DMS114 treated with DMSO at 0.1 percent for 48 hours (cell line): ENCODE measurements around the gene OLFML2A.

ENCODE experiments used
- DNase-seq: peaks from one replicate; lab custom pipeline; 2025; ENCODE audit not compliant: unreplicated experiment; lab: John Stamatoyannopoulos, UW

OLFML2A gene

GRCh38 chr9:124852121-124852828, 75.3 kb downstream of the OLFML2A start:
- no peak for DNase-seq

- DNase-seq: peak; percentile 50
Measured at GRCh38 chr9:124852829-124853531, 76.0 kb downstream of the OLFML2A start, which contains the start of gene WDR38. Gene WDR38, plus strand, starts transcription at chr9:124853460. Its CDS starts 72 bp downstream, at chr9:124853532.

GRCh38 chr9:124853605-124854143, 76.7 kb downstream of the OLFML2A start:
- DNase-seq: no peak

- DNase-seq: no peak
Measured at GRCh38 chr9:124854161-124854560, 77.2 kb downstream of the OLFML2A start.

GRCh38 chr9:124854822-124855221, 77.9 kb downstream of the OLFML2A start:
- no peak for DNase-seq

- DNase-seq: no peak
Measured at GRCh38 chr9:124855566-124855943, 78.6 kb downstream of the OLFML2A start.

GRCh38 chr9:124855944-124856765, 79.2 kb downstream of the OLFML2A start:
- peak; percentile 2 for DNase-seq

GRCh38 chr9:124857533-124858162, 80.7 kb downstream of the OLFML2A start:
- no peak for DNase-seq

GRCh38 chr9:124858330-124859046, 81.6 kb downstream of the OLFML2A start:
- DNase-seq: peak; percentile 4

- DNase-seq: no peak
Measured at GRCh38 chr9:124859803-124860581, 83.1 kb downstream of the OLFML2A start.

GRCh38 chr9:124860582-124861341, 83.8 kb downstream of the OLFML2A start:
- no peak for DNase-seq

GRCh38 chr9:124861342-124862229, 84.7 kb downstream of the OLFML2A start, which contains the start of the genes ARPC5L and RPL35:
Gene ARPC5L, plus strand, starts transcription at chr9:124862130. Its CDS starts 7,161 bp downstream, at chr9:124869291.
Gene RPL35, minus strand, starts transcription at chr9:124861957. Its CDS starts 45 bp downstream, at chr9:124861912.
- DNase-seq: peak; percentile 80

GRCh38 chr9:124863371-124863871, 86.5 kb downstream of the OLFML2A start:
- DNase-seq: no peak
